Activated naive CD8-positive, alpha-beta T cell treated with anti-CD3 and anti-CD28 coated beads, Interleukin-2, amount 10 ng/mL, durations not matched to agents 7 days and 5 days (primary cell): Measurements from ENCODE around the gene HDAC4. TPM values are rescaled to one million over a fixed set of nuclear protein-coding genes. Genes with fewer than 3 reads are reported as not detected.

ENCODE experiments used
- ATAC-seq: fragments of 150-1000 bp; cut with Tn5 transposase; one replicate; pipeline ENCODE4 v1.10.0; 2021; ENCODE audit warnings: low read depth, moderate library complexity
- POLR2A ChIA-PET: fragments of 350-600 bp; sonication (Branson Sonifier 250); formaldehyde crosslinking; loops from one replicate; lab custom pipeline; 2021; ENCODE audit warnings: antibody characterized with exemption; lab: Charles Lee
- DNase-seq: peaks from one replicate; pipeline ENCODE4 v3.0.0; 2021
- H3K27ac Mint-ChIP-seq: one replicate; pipeline ENCODE4 v1.8.0; 2022; ENCODE audit warnings: mild to moderate bottlenecking, mixed read lengths
- H3K27me3 Mint-ChIP-seq: one replicate; pipeline ENCODE4 v1.8.0; 2022; ENCODE audit warnings: mild to moderate bottlenecking, moderate library complexity, mixed read lengths
- H3K36me3 Mint-ChIP-seq: one replicate; pipeline ENCODE4 v1.8.0; 2021; ENCODE audit warnings: mild to moderate bottlenecking, mixed read lengths
- H3K4me1 Mint-ChIP-seq: one replicate; pipeline ENCODE4 v1.8.0; 2021; ENCODE audit warnings: mixed read lengths
- H3K4me3 Mint-ChIP-seq: one replicate; pipeline ENCODE4 v1.8.0; 2022; ENCODE audit warnings: mild to moderate bottlenecking, moderate library complexity, mixed read lengths
- H3K9me3 Mint-ChIP-seq: one replicate; pipeline ENCODE4 v1.8.0; 2021; ENCODE audit warnings: mixed read lengths
- total RNA-seq, 2 experiments: library from RNA; stranded (reverse); gene quantifications; one replicate each; pipeline ENCODE4 v1.2.3, GENCODE V29; 2021

HDAC4 gene
- total RNA-seq, 2 experiments from 2014 or later: 54.0 to 57.4 TPM

DNA sequence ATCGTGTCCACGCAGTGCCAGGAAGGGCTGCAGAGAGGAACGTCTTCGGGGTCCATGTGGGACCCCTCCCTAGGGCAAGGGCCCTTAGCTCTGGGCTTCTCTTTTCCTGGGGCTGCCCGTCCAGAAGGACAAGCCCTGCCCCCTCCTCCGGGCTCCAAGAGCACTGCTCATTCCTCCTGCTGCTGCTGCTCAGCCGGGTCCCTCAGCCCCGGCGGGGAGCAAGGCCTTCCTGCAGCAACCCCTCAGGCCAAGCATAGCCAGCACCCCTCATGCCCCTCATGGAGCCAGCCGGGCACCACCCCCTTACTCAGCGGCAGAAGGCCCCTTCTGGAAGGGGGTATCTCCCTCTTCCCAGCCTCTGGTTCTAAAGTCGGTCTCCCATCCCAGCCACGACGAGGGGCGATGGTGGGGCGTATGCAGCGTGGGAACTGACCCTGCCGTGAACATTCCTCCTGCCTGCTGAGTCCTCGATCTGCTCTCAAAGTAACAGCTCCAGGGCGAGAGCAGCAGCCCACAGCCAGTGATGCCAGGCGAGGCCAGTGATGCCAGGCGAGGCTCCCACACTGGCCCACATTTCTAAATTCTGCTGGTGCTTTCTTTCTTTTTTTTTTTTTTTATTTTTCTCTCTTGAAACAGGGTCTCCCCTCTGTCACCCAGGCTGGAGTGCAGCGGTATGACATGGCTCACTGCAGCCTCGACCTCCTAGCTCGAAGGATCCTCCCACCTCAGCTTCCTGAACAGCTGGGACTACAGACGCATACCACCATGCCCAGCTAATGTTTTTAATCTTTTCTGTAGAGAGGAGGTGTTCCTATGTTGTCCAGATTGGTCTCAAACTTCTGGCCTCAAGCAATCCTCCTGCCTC, 99.7 kb downstream of the HDAC4 start:
- H3K27me3 Mint-ChIP-seq: no peaks in the 10 kb centered on the region
- ATAC-seq (no peak), DNase-seq (peak; percentile 26)
- H3K9me3 Mint-ChIP-seq: no peaks in the 10 kb centered on the region
- H3K4me3 Mint-ChIP-seq: no peak overlapping the region
- peaks cover 44% of the 10 kb centered on the region for H3K4me1 Mint-ChIP-seq
- H3K36me3 Mint-ChIP-seq: peaks cover 3% of the 10 kb centered on the region
- H3K27ac Mint-ChIP-seq: peak overlapping the region; percentile 54
- POLR2A ChIA-PET: interaction anchor here (0.7 to 2.7 kb wide), 3 partner anchors 21 to 100 kb away, joined by 3 to 10 read pairs (median 3); partner anchors contain the start of gene HDAC4

GRCh38 chr2:239300242-239300641, 100.6 kb downstream of the HDAC4 start:
- no peak for DNase-seq
- POLR2A ChIA-PET: interaction anchor here (0.9 to 2.7 kb wide), 2 partner anchors 22 to 27 kb away, joined by 3 to 10 read pairs; no protein-coding TSS in a partner anchor
- H3K9me3 Mint-ChIP-seq: no peaks in the 10 kb centered on the region

GRCh38 chr2:239299218-239299939, 101.4 kb downstream of the HDAC4 start:
- POLR2A ChIA-PET: interaction anchor here (0.6 to 2.7 kb wide), 8 partner anchors 11 to 246 kb away, joined by 3 to 10 read pairs (median 6); no protein-coding TSS in a partner anchor
- H3K4me1 Mint-ChIP-seq: peaks cover 53% of the 10 kb centered on the region
- no peak overlapping the region for H3K4me3 Mint-ChIP-seq
- H3K36me3 Mint-ChIP-seq: peaks cover 3% of the 10 kb centered on the region
- DNase-seq: peak; percentile 25
- H3K9me3 Mint-ChIP-seq: no peaks in the 10 kb centered on the region
- H3K27ac Mint-ChIP-seq: peak overlapping the region; percentile 56
- H3K27me3 Mint-ChIP-seq: no peaks in the 10 kb centered on the region
- no peak for ATAC-seq

More at GRCh38 chr2:239300242-239300641, 100.6 kb downstream of the HDAC4 start:
- ATAC-seq: no peak
- peaks cover 53% of the 10 kb centered on the region for H3K4me1 Mint-ChIP-seq
- H3K36me3 Mint-ChIP-seq: peaks cover 3% of the 10 kb centered on the region
- H3K27me3 Mint-ChIP-seq: no peaks in the 10 kb centered on the region
- H3K4me3 Mint-ChIP-seq: no peak overlapping the region
- no peak overlapping the region for H3K27ac Mint-ChIP-seq

DNA sequence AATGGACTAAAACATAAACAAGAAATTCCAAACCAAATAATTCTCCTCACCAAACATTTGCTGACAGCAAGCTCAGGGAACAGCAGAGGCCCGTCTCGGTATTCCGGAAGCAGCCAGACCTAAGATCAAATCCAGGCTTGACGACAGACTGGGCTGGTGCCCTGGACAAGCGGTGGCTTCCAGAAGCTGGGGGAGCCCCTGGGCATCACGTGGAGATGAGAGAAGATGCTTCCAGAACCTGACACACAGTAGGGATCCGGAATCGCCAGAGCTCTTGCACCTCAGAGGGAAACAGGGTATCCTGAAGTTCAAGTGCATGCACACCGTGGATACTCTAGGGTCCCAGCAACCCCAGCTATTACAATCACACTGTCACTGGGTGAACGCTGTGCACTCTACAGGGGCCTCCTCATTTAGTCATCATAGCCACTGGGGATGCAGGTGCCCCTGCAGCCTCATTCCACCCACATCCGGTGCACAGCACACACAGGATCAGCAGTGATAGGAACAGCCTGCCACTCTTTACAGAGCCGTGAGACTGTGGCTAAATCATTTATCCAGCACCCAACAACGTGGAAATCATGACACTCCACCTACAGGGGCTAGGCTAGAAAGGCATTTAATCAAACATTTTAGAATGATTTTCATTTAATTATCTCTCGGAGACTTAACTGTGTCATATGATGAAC, 102.6 kb downstream of the HDAC4 start:
- DNase-seq (peak; percentile 75), ATAC-seq (peak; percentile 93)
- Mint-ChIP-seq H3K4me3 (peak overlapping the region; percentile 88), H3K27me3 (no peaks in the 10 kb centered on the region), H3K9me3 (no peaks in the 10 kb centered on the region), H3K36me3 (peaks cover 7% of the 10 kb centered on the region), H3K4me1 (peaks cover 51% of the 10 kb centered on the region), H3K27ac (peak overlapping the region; percentile 95)
- POLR2A ChIA-PET: interaction anchor here (0.6 to 5.3 kb wide), 10 partner anchors 9 to 247 kb away, joined by 3 to 56 read pairs (median 6); no protein-coding TSS in a partner anchor

- Mint-ChIP-seq H3K27ac (peak overlapping the region; percentile 95), H3K36me3 (peaks cover 7% of the 10 kb centered on the region), H3K27me3 (no peaks in the 10 kb centered on the region), H3K4me1 (peaks cover 53% of the 10 kb centered on the region), H3K4me3 (peak overlapping the region; percentile 88), H3K9me3 (no peaks in the 10 kb centered on the region)
- no peak for ATAC-seq
- peak; percentile 37 for DNase-seq
- POLR2A ChIA-PET: interaction anchor here (0.6 to 5.3 kb wide), 15 partner anchors 9 to 1620 kb away, joined by 3 to 56 read pairs (median 5); no protein-coding TSS in a partner anchor
Measured at GRCh38 chr2:239297142-239298004, 103.4 kb downstream of the HDAC4 start.

GRCh38 chr2:239296020-239296932, 104.5 kb downstream of the HDAC4 start:
- Mint-ChIP-seq H3K36me3 (peaks cover 7% of the 10 kb centered on the region), H3K27ac (peak overlapping the region; percentile 97), H3K9me3 (no peaks in the 10 kb centered on the region), H3K27me3 (no peaks in the 10 kb centered on the region), H3K4me3 (peak overlapping the region; percentile 88), H3K4me1 (peaks cover 47% of the 10 kb centered on the region)
- POLR2A ChIA-PET: interaction anchor here (0.6 to 5.3 kb wide), 11 partner anchors 8 to 105 kb away, joined by 3 to 56 read pairs (median 4); partner anchors contain the start of gene HDAC4
- ATAC-seq: no peak
- peak; percentile 39 for DNase-seq

- Mint-ChIP-seq H3K4me1 (peaks cover 49% of the 10 kb centered on the region), H3K4me3 (peak overlapping the region; percentile 88), H3K27me3 (no peaks in the 10 kb centered on the region), H3K9me3 (no peaks in the 10 kb centered on the region), H3K36me3 (peaks cover 8% of the 10 kb centered on the region), H3K27ac (peak overlapping the region; percentile 97)
- POLR2A ChIA-PET: interaction anchor here (0.7 to 5.3 kb wide), 13 partner anchors 11 to 730 kb away, joined by 3 to 56 read pairs (median 4); partner anchors contain the start of genes HDAC4 and NDUFA10
- peak; percentile 24 for ATAC-seq
- DNase-seq: no peak
Measured at GRCh38 chr2:239295377-239296019, 105.3 kb downstream of the HDAC4 start.

- ATAC-seq: no peak
- Mint-ChIP-seq H3K4me3 (peak overlapping the region; percentile 83), H3K36me3 (peaks cover 8% of the 10 kb centered on the region), H3K9me3 (no peaks in the 10 kb centered on the region), H3K27ac (peak overlapping the region; percentile 94), H3K27me3 (no peaks in the 10 kb centered on the region), H3K4me1 (peaks cover 56% of the 10 kb centered on the region)
- DNase-seq: peak; percentile 27
- POLR2A ChIA-PET: interaction anchor here (1.0 to 5.3 kb wide), 7 partner anchors 10 to 106 kb away, joined by 3 to 56 read pairs (median 11); partner anchors contain the start of gene HDAC4
Measured at GRCh38 chr2:239294571-239295054, 106.2 kb downstream of the HDAC4 start.

- peak; percentile 7 for ATAC-seq
- H3K4me1 Mint-ChIP-seq: peaks cover 57% of the 10 kb centered on the region
- POLR2A ChIA-PET: interaction anchor here (1.0 to 5.3 kb wide), 7 partner anchors 9 to 33 kb away, joined by 3 to 56 read pairs (median 5); no protein-coding TSS in a partner anchor
- H3K27me3 Mint-ChIP-seq: no peaks in the 10 kb centered on the region
- peaks cover 8% of the 10 kb centered on the region for H3K36me3 Mint-ChIP-seq
- H3K4me3 Mint-ChIP-seq: peak overlapping the region; percentile 83
- peak; percentile 41 for DNase-seq
- no peaks in the 10 kb centered on the region for H3K9me3 Mint-ChIP-seq
- H3K27ac Mint-ChIP-seq: peak overlapping the region; percentile 94
Measured at GRCh38 chr2:239293775-239294430, 106.9 kb downstream of the HDAC4 start.
